NB4 (cell line): ENCODE data around the gene LIN7A.

Experiments used
- CTCF ChIP-seq: IDR thresholded peaks from one replicate; pipeline ENCODE4 v1.5.1; 2012; ENCODE audit warnings: low read depth, low read length
- POLR2A ChIP-seq: IDR thresholded peaks from 2 replicates; pipeline ENCODE4 v1.6.1; 2011; ENCODE audit warnings: mild to moderate bottlenecking; ENCODE audit not compliant: insufficient read length; ENCODE audit errors: extremely low read depth

GRCh38 chr12:80825506-80825905 lies 112.2 kb downstream of the LIN7A start:
- TF ChIP-seq CTCF (no peak), POLR2A (no peak)
